HG03558 (cell line): ENCODE data around the gene MARK3.

Experiments used
- ATAC-seq: cut with Tn5 transposase; IDR thresholded peaks from one replicate; pipeline ENCODE4 v1.9.1; 2021; ENCODE audit warnings: moderate number of reproducible peaks; ENCODE audit not compliant: unreplicated experiment; ENCODE audit errors: extremely low read depth

The MARK3 gene

DNA sequence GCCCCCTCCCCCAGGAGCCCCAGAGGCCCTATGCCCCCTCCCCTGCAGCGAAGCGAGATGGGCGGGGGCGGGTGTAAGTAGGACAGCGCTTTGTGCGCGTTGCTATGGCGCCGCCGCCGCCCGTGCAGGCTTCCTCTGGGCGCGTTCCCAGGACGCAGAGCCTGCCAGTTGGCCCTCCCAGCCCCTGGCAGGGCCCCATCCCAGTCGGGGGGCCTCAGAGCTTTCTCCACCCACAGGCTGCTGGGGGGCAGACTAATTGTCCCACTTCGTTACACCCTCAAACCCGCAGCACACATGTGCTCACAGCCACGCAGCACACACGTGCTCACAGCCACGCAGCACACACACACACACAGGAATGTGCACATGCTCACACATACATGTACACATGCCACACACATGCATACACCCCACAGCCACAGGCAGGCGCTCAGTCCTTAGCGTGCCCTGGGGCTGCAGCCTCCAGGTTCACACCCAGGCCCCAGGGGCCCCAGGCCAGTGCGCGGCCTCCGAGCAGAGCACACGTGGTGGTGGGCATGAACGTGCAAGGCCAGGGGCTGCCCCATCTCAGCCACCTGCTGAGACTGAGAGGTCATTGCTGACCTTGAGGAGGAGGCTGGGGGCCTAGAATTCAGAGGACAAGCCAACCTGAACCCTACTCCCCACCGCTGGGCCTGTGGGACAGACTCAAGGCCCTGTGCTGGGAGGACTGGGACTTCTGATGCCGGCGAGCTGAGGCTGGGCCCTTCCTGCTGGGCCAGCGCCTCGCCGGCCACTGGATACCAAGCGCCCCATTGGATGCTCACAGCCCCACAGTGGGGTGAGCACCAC, 159.4 kb downstream of the MARK3 start:
- ATAC-seq, result no peak

DNA sequence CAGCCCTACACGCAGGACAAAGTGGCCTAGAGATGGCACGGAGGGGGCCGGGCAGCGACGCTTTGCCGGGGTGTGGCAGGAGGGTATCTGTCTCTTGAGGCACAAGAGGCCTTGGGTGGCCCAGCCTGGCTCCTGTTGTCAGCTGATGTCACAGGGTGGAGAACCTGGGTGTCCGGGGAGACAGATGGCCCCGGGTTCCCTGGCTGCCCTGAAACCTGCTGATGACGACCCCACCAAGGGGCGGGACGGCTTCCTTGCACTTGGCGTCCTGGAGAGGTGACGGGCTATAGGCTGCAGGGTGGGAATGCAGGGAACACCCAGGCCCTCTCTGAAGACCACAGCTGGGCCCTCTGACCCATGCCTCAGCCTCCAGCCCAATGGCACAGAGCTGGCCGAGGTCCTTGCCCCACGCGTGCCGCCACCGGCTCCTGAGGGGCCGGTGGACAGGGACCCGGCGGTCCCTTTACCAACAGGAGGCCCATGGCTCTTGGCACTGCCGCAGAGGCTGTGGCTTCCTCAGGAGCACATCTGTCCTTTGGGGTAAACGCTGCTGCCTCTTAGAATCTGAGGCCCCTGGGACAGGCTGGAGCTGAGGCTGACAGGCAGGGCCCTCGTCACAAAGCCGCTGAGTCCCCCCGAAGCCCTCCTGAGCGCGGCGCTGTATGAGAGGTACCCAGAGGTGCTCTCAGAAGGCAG, 160.2 kb downstream of the MARK3 start:
- ATAC-seq, result no peak

DNA sequence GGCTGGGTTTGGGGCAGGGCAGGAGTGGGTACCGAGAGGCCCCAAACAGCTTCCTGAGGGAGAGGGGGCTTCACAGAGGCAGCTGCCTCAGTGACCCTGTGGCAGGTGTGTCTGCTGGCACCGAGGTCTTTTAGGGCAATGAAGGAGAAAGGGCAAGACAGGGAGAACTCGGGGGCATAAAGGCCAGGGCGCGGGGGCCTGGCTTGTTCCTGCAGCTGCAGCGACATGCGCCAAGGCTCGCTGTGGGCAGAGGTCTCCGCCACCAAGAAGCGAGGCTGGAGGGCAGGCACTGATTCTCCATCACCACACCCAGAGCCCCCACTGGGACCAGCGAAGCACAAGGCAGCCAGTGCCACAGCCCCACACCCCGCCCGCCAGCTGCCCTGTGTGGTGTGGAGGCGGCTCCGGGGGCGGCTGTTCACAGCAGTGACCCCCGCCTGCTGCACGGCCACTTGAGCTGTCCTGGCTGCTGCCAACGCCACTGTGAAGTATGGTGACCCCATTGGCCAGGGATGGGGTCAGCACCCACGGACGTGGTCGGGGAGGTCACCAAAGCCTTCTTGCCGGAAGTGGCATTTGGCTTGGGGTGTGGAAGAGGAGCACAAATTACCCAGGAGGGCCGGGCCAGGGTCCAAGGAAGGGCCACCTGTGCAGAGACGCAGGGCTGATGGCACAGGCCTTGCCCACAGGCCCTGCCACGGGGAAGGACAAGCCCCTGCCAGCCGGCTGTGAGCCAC, 160.9 kb downstream of the MARK3 start:
- ATAC-seq, result no peak

DNA sequence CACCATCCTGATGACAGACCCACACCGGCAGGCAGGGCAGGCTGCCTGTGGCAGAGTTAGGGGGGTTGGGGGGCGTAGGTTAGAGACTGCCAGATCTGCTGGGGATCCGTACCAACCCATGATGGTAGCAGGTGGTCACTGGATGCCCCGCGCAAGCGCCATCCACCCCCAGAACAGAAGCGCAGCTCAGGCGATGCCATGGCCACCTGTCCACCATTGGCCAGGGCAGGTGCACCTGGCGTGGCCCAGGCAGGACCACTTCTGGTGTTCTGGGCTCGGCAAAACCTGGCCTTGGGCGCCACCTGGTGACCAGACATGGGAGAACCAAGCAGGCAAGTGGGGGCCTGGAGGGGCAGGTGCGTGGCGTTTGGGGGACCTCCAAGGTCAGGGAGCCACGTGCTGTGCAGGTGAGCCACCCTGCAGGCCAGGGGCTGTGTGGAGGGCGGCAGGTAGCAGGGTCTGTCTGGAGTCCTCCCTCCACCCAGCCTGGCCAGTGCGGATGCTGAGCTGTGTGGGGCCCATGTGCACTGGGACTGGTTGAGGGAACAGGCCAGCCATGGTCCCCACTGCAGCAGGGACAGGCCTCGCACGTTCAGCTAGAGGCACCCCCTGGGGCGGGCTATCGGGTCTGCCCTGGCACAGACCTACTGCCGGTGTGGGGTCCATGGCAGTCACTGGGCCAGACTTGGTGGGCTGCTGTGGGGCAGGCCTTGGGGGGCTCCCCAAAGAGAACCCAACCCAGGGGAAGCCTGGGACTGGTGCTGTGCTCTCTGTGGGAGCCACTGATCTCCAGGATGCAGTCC, 161.6 kb downstream of the MARK3 start:
- ATAC-seq, result no peak

DNA sequence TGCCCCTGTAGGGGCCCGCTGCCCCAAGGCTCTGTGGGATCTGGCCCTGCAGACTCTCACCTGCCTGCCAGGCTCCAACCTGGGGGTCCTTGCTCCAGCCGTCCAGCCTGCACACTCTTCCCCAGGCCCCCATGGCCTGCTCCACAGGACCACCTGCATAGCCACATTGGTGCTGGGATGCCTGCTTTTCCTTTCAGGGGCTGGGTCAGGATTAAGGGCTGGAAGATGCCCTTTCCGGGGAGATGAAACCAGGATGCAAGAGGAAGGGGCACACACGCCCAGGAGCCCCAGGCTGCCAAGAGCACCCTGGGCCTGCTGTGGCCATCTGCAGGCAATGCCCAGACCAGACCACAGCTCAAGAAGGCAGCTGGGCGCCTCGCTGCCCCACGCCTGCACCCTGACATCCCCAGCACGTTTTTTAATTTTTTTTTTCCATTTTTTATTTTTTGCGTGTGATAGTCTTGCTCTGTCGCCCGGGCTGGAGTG, 162.3 kb downstream of the MARK3 start:
- no peak for ATAC-seq

DNA sequence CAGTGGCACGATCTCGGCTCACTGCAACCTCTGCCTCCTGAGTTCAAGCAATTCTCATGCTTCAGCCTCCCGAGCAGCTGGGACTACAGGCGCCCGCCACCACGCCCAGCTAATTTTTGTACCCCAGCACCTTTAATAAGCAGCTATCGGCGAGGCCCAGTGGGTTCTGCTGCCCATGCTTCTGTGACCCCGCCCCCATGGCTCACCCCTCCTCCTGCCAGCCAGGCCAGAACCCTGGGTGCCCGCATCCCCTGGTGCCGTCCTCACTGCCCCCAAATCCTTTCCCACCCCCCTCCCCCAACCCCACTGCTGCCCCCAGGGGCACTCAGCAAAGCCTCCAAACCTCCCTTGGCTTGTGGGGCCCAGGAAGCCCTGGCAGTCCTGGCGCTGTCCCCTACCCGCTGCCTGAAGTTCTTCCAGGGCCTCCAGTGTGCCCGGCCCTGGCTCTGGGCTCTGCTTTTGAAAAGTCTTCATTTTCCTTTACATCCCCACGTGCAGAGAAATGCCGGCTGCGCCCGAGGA, 162.8 kb downstream of the MARK3 start:
- ATAC-seq, result no peak

DNA sequence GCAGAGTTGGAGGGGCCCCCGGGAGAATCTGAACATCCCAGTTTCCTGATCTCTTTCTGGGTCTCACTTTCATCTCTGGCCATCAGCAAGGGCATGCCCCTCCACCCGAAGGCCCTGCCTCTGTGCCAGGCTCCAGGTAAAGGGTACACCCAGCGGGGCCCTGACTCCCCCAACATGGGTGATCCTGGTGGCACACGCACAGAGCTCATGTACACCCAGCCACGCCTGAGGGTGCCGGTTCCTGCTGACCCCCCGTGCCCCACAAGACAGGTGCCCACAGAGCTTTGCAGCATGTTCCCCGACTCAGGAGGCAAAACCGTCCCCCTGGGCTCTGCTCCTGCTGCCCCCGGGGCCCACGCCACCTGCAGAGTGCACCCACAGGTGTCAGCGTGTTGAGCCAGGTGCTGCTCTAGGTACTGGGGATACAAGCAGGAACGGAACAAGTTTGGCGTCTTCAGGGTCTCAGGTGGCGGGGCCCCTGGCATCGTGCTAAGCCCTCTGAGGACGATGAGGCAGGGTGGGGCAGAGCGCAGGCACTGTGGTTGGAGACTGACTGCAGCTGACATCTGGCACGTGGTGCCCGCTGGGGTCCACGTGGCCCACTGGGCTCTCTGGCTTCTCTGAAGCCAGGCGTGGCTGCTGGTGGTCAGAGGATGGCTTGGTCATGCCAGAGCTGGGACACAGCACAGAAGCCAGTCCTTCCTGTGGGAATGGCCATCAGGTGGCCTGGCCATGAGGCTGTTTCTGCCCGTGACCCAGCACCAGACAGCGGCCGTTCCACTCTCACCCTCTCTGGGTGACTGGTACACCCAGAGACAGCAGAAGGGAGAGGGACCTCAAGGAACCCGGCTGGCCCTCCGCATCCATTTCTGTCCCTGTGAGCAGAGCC, 163.5 kb downstream of the MARK3 start:
- ATAC-seq, result no peak

DNA sequence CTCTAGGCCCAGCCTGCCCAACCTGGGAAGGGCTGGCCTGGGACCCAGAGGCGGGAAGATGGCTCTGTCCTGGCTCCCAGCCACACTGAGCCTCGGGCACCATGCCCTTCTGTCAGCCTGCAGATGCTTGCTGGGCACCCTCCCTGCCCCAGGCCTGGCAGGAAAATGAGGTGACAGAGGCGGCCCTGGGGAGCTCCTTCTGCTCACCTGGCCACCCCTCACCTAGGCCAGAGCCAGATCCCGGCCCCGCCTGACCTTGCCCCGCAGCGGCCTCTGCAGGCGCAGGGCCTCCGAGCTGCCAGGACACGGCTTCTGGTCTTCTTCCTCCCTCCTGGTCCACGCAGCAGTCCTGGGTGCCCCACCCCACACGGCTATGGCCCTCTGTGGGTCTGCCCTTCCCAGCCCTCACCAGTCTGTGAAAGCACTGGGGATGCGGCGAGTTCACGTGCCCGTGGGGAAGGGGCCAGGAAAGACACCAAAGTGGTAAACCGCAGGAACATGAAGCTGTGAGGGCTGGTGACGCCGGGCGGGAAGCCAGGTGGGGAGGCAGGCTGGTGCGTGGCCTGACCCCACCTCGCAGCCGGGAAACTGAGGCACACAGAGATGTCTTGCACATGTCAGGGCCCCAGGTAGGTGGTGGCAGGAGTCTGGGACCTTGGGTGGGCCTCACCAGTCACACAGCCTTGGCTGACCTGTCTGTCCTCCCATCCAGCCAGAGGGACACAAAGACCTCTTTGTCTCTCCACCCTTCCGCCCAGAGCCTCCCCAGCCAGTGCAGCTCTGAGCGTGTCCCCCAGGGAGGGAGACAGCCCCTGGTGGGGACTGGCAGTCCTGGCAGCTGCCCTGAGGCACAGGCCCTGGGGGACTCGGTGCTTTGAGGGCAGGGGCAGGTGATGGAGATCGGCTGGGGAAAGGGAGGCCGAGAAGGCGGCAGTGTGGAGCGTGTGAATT, 164.4 kb downstream of the MARK3 start:
- no peak for ATAC-seq

DNA sequence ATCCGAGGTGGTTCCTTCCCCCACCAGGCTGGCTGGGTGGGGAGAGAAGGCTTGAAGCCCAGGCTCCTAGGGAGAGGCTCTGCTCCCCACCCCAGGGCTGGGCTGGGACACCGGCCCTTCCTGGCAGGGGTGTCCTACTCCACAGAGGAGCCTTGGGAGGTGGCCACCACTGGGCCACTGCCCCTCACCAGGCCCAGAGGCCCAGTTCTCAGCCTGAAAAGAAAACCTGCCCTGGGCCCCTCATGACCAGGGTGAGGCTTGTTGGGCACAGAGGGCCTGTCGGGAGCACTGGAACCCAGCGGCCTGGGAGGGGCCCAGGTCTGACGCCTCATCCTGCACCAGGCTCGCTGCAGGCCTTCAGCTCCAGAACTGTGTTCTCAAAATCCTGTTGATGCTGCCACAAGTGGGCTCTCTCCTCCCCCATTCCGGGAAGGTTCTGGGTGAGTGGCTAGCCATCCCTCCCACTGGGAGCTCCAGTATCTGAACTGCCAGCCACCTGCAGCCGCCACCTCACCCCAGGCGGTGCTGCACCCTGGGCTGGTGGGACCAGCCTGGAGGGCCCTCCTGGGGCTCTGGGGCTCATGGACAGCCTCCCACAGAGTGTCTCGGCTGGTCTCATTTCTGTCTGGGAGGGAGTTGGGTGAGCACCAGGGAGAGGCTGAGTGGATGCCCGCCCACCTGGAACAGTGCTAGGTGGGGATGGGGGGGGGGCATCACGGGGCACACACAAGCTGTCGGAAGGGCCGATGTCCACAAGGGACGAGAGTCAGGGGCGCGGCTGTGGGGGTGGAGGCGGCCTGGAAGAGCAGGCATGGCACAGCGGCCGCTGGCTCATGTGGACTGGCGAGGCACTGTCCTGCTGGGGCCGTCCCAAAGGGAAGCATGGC, 165.5 kb downstream of the MARK3 start:
- no peak for ATAC-seq

DNA sequence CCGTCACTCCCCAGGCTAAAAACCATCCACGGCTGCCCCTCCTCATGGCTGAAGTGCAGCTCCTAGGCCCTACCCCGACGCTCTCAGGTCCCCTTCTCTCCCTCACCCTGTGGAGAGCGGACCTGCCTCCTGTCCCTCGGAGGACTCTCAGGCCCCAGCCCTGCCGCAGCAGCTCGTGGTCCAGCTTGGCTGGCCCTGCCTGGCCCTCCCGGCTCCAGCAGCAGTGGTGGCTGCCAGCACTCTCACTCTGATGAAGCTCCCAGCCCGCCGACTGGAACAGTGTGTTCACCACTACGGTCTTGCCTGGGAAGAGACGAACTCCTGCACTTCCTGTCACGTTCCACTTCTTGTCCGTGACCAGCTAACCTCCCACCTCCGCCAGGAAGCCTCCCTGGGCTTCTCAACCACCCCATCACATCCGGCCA, 166.1 kb downstream of the MARK3 start:
- no peak for ATAC-seq

DNA sequence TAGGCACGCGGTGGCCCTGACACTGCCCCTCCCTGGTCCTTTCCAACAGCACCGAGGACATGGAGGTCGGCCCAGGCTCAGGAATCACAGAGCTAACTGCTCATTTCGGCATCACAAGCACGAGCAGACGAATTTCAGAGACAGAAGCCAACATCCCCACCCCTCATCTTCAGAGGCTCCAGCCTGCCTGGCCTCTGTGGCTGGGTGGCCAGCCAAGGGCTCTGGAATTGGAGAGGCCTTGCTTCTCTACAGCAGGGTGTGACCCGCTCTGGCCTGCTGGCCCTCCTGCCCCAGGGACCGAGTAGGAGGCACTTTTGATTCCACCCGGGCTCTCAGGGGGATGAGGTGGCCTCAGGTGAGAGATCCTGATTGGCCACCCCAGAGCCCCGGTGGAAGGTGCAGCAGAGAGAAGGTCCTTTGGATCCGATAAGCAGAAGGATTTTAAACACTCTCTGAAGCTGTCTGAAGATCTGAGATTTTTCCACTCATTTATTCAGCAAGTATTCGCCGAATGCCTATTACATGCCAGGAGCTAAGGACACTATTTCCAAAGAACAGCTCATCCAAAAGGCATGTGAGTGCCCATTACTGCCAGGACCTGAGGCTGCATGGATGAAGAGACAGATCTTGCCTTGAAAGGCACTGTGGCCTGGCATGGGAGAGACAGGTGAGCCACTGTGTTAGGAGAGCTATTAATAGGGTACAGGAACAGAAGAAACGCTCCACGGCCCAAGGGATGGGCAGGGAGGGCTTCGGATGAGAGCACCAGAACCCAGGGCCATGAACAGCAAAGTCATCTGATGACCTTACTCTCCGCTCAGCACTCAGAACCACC, 167.0 kb downstream of the MARK3 start:
- no peak for ATAC-seq

DNA sequence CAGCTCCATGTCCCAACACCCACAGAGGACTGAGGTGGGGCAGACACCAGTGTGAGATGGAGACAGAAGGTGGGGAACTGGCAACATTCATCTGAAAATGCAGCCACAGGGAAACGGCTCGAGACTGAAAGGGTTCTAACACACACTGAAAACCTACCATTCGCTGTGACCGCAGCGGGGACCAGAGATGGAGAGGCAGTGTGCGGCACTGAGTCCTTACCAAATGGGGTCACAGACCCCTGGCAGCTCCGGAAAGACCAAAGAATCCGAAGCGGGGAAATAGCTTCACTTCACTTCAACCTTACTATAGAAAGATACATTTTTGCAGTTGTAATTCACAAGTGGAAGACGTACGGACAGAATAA, 167.6 kb downstream of the MARK3 start:
- ATAC-seq, result no peak
